Calu3 (cell line): ENCODE results near the gene ZDHHC6. TPM values are rescaled to one million over a fixed set of nuclear protein-coding genes. Genes with fewer than 3 reads are reported as not detected.

Source experiments
- BruUV-seq: library from RNA; stranded (reverse); fragments of 400-500 nt; replicated peaks from 2 replicates; lab custom pipeline; 2021; lab: Mats Ljungman, UMichigan
- CTCF ChIA-PET: fragments of 300-600 bp; sonication (Branson Sonifier 250); formaldehyde crosslinking; loops from one replicate; lab custom pipeline; 2022; ENCODE audit warnings: antibody characterized with exemption; lab: Charles Lee
- DNase-seq: peaks from one replicate; pipeline ENCODE4 v3.0.0; 2022
- H3K27ac Mint-ChIP-seq: one replicate; pipeline ENCODE4 v1.8.0; 2022; ENCODE audit warnings: mixed read lengths; ENCODE audit not compliant: unreplicated experiment
- H3K27me3 Mint-ChIP-seq: one replicate; pipeline ENCODE4 v1.8.0; 2022; ENCODE audit warnings: mixed read lengths; ENCODE audit not compliant: unreplicated experiment
- H3K36me3 Mint-ChIP-seq: one replicate; pipeline ENCODE4 v1.8.0; 2022; ENCODE audit warnings: mild to moderate bottlenecking, moderate library complexity, mixed read lengths; ENCODE audit not compliant: insufficient read depth, unreplicated experiment
- H3K4me1 Mint-ChIP-seq: one replicate; pipeline ENCODE4 v1.8.0; 2022; ENCODE audit warnings: mild to moderate bottlenecking, low read depth, mixed read lengths; ENCODE audit not compliant: unreplicated experiment
- H3K4me3 Mint-ChIP-seq: one replicate; pipeline ENCODE4 v1.8.0; 2022; ENCODE audit warnings: mild to moderate bottlenecking, low read depth, moderate library complexity, mixed read lengths; ENCODE audit not compliant: unreplicated experiment
- H3K9me3 Mint-ChIP-seq: one replicate; pipeline ENCODE4 v1.8.0; 2022; ENCODE audit warnings: low read depth, mixed read lengths; ENCODE audit not compliant: unreplicated experiment
- intact Hi-C: fragments of 100-400 bp; cut with micrococcal nuclease; formaldehyde crosslinking; loops from one replicate; pipeline ENCODE4 v1.10.0; 2022; ENCODE audit not compliant: unreplicated experiment
- total RNA-seq: library from RNA; stranded (reverse); gene quantifications from 2 replicates; pipeline ENCODE4 v1.2.3, GENCODE V29; 2022
- TF ChIP-seq, protein P1 (sequence below): fragments of 200-600 bp; IDR thresholded peaks from one replicate; pipeline ENCODE4 v1.8.0; 2022; ENCODE audit warnings: antibody characterized with exemption; ENCODE audit not compliant: unreplicated experiment

ZDHHC6 gene
- total RNA-seq, 1 experiment from 2014 or later: 28.7 TPM

DNA sequence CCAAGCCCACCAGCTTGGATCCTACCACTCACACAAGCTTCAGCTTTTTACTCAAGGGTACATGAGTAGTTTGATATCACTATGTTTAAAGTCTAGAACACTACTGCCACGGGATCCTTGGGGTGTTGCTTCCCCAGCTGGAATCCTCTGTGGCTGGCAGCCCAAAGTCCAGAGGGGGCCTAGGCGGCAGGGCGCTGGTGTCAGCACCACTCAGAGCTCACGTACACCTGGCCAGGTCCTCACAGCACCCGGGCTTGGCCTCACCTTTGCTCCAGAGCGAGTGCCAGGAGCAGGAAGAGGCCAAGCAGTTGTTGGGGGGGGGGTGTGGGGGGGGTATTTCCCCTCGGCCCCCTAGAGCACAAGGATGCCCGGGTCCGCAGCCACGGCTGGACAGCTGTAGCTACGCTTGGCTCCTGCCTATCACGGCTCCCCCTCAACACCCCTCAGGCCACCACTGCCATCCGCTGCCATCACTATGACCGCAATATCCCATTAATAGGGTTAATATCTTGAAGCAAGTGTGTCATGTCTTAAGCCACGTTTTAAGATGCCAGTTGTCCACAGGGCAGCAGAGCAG, 17.0 kb downstream of the ZDHHC6 start:
- no peak for DNase-seq
- no peaks in the 10 kb centered on the region for H3K9me3 Mint-ChIP-seq
- CTCF ChIA-PET: no interaction called here
- no peak overlapping the region for H3K4me3 Mint-ChIP-seq
- TF ChIP-seq, protein P1, sequence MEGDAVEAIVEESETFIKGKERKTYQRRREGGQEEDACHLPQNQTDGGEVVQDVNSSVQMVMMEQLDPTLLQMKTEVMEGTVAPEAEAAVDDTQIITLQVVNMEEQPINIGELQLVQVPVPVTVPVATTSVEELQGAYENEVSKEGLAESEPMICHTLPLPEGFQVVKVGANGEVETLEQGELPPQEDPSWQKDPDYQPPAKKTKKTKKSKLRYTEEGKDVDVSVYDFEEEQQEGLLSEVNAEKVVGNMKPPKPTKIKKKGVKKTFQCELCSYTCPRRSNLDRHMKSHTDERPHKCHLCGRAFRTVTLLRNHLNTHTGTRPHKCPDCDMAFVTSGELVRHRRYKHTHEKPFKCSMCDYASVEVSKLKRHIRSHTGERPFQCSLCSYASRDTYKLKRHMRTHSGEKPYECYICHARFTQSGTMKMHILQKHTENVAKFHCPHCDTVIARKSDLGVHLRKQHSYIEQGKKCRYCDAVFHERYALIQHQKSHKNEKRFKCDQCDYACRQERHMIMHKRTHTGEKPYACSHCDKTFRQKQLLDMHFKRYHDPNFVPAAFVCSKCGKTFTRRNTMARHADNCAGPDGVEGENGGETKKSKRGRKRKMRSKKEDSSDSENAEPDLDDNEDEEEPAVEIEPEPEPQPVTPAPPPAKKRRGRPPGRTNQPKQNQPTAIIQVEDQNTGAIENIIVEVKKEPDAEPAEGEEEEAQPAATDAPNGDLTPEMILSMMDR: no peak
- H3K36me3 Mint-ChIP-seq: peaks cover 28% of the 10 kb centered on the region
- H3K4me1 Mint-ChIP-seq: no peaks in the 10 kb centered on the region
- no peaks in the 10 kb centered on the region for H3K27me3 Mint-ChIP-seq
- intact Hi-C loops: no loop called here
- peak overlapping the region; percentile 41 for H3K27ac Mint-ChIP-seq
- no TSS peak for BruUV-seq

DNA sequence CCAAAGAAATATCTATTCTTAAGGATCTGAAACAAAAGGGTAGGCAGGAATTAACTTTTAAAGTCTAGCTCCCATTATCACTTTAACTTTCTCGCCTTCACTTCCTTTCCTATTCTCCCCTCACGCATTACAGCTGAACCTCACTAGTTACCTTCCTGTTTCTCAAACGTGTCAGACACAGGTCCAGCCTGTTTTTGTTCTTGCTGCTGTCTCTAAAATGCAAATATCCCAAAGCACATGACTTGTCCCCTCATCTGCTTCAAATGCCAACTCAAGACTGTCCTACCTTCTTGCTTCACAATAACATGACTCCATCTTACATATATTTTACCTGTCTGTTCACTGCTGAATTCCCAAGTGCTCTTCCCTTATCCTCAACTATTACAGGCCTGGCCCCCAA, 17.6 kb downstream of the ZDHHC6 start:
- TF ChIP-seq, protein P1: no peak
- Mint-ChIP-seq H3K27ac (peak overlapping the region; percentile 41), H3K4me3 (no peak overlapping the region), H3K4me1 (no peaks in the 10 kb centered on the region), H3K27me3 (no peaks in the 10 kb centered on the region), H3K9me3 (no peaks in the 10 kb centered on the region), H3K36me3 (peaks cover 28% of the 10 kb centered on the region)
- CTCF ChIA-PET: no interaction called here
- no peak for DNase-seq
- intact Hi-C loops: no loop called here
- BruUV-seq: no TSS peak

DNA sequence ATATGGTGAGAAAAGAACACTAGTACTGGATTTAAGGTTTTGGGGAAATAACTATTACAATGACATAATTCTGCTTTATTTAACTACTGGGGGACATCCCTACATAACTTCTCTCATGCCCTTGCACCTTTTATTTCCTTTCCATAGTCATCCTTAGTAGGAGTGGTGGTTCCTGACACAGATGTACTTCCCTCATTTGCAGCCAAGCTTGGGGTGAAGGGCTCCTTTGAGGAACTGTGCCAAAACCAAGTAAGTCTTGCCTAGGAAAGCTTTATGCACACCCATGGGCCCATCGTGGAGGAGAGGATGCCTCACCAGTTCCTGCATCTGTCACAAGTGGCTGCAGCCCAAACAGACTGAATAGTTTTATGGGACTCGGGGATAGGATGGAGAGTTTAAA, 20.6 kb downstream of the ZDHHC6 start:
- H3K27ac Mint-ChIP-seq: no peak overlapping the region
- TF ChIP-seq, protein P1: no peak
- CTCF ChIA-PET: no interaction called here
- H3K9me3 Mint-ChIP-seq: no peaks in the 10 kb centered on the region
- H3K27me3 Mint-ChIP-seq: no peaks in the 10 kb centered on the region
- no TSS peak for BruUV-seq
- intact Hi-C loops: no loop called here
- no peak for DNase-seq
- H3K36me3 Mint-ChIP-seq: peaks cover 38% of the 10 kb centered on the region
- H3K4me3 Mint-ChIP-seq: no peak overlapping the region
- H3K4me1 Mint-ChIP-seq: no peaks in the 10 kb centered on the region

DNA sequence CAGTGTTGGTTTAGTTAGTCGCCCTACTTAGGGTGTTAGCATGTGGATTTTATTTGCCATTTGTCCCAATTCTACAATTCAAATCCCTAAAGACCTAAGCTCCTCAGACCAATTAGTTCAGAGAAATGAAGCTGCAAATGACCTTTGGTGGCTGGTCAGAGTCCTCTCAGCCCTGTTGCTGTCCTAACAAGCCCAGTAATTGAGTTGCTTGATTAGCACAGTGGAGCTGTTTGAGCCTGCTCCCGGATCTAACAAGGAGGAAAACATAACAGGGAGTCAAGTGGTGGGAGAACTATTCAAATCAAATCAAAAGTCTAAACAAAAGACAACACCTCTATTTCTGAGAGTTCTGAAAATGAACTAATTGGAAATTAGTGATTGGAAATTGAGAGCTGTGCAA, 22.1 kb downstream of the ZDHHC6 start:
- Mint-ChIP-seq H3K9me3 (no peaks in the 10 kb centered on the region), H3K27me3 (no peaks in the 10 kb centered on the region), H3K36me3 (peaks cover 38% of the 10 kb centered on the region), H3K4me3 (no peak overlapping the region), H3K4me1 (no peaks in the 10 kb centered on the region), H3K27ac (no peak overlapping the region)
- TF ChIP-seq, protein P1: no peak
- no peak for DNase-seq
- no TSS peak for BruUV-seq
- intact Hi-C loops: no loop called here
- CTCF ChIA-PET: no interaction called here
